HL-60/S4 (cell line): Measurements from ENCODE around the gene PLIN5.

ENCODE experiments used
- in situ Hi-C: fragments of 300-500 bp; cut with MboI; formaldehyde crosslinking; loops from 2 replicates; pipeline ENCODE4 v1.14.3; 2022; ENCODE audit warnings: low sequenced_read_pairs

PLIN5 gene

DNA sequence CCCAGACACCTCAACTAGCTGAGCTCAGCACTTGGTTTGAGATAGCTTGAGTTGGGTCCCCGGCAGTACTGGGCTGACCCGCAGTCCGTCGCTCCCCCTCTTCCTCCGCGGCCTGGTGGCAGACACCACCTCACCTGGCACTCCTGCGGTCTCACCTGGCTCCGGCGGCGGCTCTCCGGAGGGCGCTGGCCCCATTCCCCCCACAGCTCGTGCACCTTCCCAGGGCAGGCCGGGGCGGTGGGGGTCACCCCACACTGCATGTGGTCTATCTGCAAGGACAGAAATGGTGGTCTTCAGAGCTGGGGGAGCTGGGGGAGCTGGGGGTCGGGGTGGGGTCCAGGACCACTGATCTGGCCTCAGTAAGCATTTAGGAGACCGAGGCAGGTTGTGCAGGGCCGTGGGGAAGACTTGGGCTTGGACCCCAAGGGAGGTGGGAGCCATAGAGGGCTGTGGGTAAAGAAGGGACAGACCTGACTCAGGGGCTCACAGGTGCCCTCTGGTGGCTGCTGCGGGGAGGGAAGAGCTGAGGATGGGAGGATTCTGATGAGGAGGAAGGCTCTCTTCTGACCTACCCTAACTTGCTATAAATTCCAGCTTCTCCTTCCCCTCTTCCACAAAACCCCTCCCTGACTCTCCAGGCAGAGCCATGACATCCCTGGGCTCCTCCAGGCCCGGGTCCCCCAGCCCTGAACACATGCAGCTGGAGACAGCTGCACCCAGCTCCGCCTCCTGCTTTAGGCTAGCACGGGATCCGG, 10.0 kb downstream of the PLIN5 start:
- in situ Hi-C loops = no loop called here

DNA sequence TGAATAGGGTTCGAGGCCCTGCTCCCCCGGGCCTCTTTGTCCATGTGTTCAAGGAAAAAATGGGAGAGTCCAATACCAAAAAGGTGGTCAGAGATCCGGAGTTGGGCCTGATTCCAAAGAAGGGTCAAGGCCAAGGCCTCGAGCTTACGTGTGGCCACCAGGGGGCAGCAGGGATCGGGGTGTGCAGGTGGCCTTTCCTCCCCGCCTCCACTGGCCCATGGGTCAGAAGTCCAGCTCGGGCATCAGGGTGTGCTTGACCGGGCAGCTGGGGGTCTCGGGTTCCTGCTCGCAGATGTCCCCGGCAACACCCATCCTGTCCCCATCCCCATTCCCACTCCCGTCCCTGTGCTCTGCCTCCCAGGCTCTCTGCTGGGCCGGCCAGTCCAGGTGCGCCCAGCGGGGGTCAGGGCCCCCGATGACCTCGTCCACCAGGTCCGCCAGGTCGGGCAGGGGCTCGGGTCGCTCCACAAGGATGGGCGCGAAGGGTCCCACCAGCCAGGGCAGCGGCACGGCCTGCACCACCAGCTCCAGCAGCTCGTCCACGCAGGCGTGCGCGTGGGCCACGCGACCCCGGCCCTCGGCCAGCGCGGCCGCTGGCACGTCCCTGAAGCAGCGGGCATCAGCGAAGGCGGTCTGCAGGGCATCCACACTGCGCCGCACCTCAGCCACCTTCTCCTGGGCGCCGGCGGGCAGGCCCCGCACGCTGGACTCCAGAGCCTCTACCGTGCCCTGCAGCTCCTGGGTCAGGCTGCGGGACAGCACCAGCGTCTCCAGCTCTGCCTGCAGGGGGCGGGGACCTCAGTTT, 11.5 kb downstream of the PLIN5 start:
- in situ Hi-C loops = no loop called here

DNA sequence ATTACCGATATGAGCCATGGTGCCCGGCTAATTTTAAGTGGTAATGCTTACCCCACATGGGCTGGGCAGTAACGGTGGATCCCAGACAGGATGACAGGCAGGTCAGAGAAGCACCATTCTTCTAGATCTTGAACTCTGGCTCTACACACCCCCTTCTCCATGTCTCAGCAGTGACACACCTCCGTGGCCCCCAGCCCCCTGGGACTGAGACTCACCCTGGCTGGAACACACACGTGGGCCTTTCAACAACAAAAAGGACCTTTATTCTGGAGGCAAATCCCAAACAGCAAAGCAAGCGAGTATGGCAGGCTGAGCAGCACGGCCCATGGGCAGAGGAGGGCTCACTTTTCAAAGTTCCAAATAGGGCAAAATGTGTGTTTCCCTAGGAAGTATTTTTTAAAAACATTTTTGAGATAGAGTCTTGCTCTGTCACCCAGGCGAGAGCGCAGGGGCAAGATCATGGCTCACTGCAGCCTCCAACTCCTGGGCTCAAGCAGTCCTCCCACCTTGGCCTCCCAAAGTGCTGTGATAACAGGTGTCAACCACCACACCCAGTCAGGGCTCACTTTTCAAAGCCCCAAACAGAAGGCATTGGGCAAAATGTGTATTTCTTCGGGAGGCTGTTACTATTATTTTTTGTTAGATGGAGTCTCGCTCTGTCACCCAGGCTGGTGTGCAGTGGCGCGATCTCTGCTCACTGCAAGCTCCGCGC, 12.6 kb downstream of the PLIN5 start:
- in situ Hi-C loops = no loop called here

DNA sequence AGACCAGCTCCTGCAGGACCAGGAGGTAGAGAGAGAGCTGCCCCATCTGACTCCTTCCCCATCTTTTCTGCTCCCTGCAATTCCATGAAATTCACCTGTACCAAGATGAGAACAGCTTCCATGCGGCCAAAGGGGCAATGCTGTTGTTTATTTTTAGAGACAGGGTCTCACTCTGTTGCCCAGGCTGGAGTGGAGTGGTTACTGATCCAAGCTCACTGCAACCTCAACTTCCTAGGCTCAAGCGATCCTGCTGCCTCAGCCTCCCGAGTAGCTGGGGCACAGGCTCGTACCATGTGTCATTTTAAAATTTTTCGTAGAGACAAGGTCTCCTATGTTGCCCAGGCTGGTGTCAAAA, 13.2 kb downstream of the PLIN5 start:
- in situ Hi-C loops = no loop called here

DNA sequence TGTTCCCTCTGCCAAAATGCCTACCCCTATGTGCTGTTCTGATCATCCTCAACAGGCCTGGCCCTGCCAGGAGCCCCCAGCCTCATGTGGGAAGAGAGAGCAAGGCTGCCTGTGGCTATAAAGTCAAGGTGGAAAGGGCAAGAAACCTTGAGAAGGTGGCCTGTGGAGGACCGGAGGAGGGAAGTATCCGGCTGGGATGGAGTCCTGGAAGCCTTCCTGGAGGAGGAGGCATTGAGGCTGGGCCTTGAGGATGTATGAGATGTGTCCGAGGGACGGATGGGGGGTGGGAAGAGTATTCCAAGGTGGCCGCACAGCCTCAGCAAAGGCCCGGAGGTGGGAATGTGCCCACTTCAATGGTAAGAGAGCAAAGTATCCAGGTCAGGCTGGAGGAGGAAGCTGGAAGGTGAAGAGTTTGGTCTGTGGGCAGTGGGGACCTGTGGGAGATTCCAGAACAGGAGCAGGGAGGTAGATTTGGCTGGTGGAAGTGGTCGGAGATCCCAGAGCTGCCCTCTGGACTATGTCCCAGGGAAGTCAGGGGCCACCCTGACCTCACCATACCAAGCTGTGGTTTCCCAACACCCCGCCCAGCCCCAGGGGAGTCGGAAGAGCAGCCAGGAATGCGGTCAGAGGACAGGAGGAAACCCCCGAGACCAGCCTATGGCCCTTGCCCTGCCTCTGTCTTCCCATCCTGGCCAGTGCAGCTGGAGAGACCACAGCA, 13.7 kb downstream of the PLIN5 start:
- in situ Hi-C loops = no loop called here

DNA sequence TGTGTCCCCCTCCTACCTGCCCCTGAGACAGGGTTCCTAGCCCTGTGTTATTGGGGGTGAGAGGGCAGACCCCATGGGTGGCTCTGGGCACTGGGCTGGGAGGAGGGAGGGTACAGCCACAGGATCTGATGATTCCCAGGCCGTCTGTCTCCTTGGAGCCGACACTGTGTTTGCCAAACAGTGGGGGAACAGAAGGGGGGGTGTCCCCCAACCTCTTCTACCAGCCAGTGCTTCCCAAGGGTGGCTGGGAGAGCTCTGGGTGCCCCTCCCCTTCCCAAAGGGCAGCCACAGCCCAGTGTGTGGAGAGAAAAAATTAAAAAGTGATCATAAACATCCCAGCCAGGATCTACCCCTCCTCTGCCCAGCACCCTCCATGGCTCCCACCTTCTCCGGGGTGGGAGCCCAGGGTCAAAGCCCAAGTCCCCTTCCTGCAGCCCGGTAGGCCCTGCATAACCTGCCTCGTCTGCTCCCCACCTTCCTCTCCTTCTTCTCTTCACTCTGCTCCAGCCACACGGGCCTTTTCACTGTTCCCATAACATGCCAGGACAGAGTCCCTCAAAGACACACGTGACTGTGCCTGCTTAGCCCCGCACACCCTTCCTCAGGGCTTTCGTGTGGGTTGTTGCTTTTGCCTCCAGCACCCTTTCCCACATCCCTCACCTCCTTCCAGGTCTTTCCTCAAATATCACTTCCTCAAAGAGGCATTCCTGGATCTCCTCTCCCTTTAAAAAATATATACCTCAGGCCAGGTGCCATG, 15.3 kb downstream of the PLIN5 start:
- in situ Hi-C loops = no loop called here

DNA sequence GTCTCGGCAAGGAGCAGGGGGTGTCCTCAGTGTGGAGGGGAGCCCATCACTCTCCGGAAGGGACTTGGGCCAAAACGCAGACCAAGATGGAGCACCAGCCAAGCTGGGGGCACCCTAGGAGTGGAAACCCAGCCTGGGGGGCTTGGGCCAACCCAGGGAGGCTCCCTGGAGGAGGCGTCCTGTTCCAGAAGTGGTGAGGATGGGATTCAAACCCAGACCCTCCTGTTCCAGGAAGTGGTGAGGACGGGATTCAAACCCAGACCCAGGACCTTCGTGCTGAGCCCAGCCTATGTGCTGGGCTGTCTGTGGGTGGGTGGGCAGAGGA, 15.9 kb downstream of the PLIN5 start:
- in situ Hi-C loops = no loop called here

DNA sequence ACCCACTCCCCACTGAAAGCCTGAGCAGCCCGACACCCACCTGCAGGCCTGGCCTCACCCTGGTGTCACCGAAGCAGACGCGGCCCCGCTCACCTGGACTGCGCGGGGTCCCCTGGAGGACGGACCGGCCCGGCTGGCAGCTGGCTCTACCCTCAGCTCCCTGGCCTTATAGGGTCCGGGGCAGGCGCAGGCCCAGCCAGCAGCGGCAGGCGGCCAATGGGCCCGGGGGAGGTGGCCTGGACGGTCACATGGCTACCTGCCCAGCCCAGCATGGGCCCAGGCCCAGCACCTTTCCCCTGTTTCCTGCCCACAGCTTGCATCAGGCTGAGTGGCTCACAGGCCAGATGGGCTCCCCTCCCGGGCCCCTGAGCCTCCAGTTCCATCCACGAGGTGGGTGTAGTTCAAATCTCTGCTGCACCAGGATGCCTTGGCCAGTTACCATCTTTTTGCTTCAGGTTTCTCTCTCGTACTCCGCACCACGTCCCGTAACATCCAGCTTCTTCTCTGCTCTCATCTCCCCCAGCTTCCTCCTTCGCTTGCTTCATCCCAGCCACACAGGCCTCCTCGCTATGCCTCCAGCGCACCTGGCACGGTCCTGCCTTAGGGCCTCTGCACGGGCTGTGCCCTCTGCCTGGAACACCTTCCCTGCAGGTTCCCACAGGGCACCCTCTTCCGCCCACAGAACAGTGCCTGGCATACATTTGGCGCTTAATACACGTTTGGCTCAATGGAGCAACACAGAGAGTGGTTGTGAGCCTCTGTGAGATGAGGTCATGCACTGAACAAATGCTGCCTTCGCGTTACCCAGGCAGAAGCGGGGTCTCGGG, 16.5 kb downstream of the PLIN5 start, which contains the start of gene PLIN4:
TSS of gene PLIN4 (minus strand) at position 142 of the 827 bp plus-strand sequence. CDS start 214 bp downstream, outside the sequence.
- in situ Hi-C loops = no loop called here

DNA sequence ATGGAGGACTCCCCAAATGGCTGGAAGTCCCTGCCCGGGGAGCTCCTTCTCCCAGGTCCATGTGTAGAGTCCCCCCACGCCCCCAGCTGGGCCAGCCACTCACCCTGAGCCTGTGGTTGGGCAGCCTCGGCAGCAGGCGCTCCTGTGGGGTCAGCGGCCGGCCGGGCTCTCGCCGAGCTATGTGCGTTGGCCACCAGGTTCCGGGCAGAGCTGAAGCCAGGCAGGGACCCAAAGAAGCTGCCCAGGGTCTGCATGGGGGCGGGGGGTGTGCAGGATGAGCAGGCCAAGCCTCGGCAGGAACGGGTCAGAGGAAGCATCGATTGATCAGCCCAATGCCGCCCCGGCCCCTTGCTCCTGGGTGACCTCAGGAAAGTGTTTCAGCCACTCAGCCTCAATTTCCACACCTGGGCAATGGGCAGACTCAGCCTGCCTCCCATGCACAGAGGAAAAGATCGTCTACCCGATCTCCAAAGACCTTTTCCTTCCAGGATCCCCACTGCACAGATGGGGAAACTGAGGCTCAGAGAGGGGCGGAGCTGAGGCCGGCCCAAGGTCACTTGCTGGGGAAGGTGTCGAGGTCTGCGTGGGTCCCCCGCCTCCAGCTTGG, 17.5 kb downstream of the PLIN5 start:
- in situ Hi-C loops = no loop called here

DNA sequence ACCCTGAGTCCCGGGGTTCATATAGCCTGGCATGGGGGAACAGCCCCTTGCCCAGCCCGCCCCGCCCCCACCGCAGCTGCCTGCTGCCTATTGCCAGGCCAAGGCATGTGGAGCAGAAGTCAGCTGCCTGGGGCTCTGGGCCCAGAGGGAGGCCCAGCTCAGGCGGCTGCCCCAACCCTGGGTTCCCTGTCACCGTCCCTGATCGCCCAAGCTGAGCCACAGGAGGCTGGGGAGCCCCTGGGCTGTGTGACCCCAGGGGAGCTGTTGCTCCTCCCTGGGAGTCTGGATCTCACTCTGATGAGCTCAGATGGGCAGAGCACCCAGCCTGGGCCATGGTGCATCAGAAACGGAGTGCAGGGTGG, 18.1 kb downstream of the PLIN5 start:
- in situ Hi-C loops = no loop called here

DNA sequence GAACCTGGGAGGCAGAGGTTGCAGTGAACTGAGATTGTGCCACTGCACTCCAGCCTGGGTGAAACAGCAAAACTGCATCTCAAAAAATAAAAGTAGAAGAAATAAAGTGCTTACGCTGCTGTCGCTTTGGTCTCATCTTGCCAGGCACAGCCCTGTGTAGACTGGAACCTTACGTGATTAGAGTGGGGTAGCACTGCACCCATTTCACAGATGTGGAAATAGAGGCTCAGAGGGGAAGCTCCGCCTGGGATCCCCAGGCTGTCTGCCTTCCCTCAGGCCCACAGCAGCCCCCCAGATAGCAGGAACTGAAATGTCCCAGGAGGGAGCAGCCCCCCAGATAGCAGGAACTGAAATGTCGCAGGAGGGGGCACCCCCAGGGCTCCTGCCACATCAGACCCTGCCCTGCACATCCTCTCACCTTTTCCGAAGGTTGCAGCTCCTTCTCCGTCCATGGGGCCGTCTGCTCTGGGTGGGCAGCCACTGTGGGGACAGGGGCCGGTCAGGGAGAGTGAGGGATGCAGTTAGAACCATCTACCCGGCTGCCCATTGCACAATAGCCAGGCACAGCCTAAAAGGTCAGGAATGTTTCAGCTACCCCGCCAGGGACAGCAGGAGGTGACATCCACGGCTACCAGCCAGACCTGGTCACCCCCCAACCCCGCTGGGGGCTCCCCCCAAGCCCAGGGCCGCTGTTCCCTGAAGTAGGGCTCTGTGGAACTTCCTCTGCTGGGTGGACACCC, 18.7 kb downstream of the PLIN5 start:
- in situ Hi-C loops = no loop called here

DNA sequence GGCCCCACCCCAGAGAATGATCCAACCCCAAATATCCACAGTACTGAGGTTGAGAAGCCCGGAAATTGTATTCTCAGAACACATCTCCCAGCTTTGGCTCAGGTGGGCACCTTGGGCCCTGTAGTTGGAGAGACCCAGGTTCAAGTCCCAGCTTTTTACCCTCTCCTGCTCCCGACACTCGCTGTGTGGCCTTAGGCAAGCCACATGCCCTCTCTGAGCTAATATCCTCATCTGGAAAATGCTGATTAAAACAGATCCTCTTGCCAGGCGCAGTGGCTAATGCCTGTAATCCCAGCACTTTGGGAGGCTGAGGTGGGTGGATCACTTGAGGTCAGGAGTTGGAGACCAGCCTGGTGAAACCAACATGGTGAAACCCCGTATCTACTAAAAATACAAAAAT, 19.3 kb downstream of the PLIN5 start:
- in situ Hi-C loops = no loop called here

DNA sequence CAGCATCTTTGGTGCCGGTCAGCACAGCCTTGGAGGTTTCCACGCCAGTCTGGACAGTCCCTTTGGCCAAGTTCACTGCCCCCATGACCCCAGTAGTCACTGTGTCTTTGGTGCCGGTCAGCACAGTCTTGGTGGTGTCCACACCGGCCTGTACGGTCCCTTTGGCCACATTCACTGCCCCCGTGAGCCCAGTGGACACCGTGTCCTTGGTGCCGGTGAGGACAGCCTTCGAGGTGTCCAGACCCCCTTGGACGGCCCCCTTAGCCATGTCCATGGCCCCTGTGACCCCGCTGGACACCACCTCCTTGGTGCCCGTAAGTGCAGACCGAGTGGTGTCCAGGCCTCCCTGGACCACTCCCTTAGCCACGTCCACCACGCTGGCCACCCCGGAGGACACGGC, 21.8 kb downstream of the PLIN5 start:
- in situ Hi-C loops = no loop called here

DNA sequence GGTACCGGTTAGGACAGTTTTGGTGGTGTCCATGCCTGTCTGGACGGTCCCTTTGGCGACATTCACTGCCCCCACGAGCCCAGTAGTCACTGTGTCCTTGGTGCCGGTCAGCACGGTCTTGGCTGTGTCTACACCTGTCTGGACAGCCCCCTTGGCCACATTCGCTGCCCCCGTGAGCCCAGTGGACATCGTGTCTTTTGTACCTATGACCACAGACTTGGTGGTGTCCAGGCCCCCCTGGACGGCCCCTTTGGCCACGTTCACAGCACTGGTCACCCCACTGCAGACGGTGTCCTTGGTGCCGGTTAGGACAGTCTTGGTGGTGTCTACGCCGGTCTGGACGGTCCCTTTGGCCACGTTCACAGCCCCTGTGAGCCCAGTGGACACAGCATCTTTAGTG, 23.0 kb downstream of the PLIN5 start:
- in situ Hi-C loops = no loop called here

DNA sequence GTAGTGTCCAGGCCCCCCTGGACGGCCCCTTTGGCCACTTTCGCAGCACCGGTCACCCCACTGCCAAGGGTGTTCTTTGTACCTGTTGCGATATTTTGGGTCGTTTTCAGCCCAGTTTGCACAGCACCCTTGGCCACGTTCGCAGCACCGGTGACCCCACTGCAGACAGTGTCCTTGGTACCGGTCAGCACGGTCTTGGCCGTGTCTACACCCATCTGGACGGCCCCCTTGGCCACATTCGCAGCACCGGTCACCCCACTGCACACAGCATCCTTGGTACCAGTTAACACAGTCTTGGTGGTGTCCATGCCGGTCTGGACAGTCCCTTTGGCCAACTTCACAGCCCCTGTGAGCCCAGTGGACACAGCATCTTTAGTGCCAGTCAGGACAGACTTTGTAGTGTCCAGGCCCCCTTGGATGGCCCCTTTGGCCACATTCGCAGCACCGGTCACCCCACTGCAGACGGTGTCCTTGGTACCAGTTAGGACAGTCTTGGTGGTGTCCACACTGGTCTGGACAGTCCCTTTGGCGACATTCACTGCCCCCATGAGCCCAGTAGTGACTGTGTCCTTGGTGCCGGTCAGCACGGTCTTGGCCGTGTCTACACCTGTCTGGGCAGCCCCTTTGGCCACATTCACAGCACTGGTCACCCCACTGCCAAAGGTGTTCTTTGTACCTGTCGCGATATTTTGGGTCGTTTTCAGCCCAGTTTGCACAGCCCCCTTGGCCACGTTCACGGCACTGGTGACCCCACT, 23.5 kb downstream of the PLIN5 start:
- in situ Hi-C loops = no loop called here

DNA sequence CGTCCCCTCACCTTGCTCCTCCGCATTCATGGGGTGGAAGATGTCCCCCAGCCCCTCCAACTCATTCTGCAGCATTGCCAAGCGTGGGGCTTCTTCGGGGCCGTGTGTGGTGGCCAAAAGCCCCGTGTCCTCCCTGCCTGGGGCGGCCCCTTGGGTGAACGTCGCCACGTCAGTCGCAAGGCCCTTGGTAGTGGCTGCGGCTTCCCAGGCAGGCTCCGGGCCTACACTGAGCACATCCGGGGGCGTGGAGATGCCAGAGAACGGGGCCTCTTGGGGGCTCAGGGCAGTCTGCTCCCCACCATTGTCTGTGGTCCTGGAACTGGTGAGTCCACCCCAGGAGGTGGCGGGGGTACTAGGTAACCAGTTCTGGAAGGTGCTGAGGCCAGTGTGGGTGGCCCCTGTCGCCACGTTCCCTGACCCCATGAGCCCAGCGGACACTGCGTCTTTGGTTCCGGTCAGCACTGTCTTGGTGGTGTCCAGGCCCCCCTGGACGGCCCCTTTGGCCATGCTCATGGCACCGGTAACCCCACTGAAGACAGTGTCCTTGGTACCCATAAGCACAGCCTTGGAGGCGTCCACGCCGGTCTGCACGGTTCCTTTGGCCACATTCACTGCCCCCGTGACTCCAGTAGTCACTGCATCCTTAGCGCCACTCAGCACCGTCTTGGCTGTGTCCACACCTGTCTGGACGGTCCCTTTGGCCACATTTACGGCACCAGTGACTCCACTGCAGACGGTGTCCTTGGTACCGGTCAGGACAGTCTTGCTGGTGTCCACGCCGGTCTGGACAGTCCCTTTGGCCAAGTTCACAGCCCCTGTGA, 24.4 kb downstream of the PLIN5 start:
- in situ Hi-C loops = no loop called here

DNA sequence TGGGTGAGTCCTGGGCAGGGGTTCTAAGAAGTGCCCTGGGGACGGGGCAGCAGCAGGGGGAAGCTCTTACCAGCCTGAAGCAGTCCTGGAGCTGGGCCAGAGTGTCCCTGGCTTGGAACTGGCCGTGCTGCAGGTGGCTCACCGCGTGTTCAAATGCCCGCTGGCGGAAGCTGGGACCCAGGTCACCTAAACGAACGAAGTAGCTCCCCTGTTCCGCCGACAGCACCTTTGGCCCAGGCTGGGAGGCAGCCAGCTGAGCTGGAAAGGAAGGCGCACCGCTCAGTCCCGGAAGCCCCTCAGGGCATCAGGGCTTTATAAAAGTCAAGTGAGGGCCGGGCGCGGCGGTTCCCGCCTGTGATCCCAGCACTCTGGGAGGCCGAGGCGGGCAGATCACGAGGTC, 26.3 kb downstream of the PLIN5 start:
- in situ Hi-C loops = no loop called here
